GM12874 (cell line): ENCODE measurements around the gene APMAP.

ENCODE experiments used
- CTCF ChIP-seq: IDR thresholded peaks from 2 replicates; pipeline ENCODE4 v1.5.1; 2011; ENCODE audit warnings: low read depth, mild to moderate bottlenecking, control low read depth, low read length, moderate library complexity; ENCODE audit not compliant: insufficient read depth

The APMAP gene

GRCh38 chr20:24981282-24981681, 11.3 kb downstream of the APMAP start:
- no peak for TF ChIP-seq CTCF

GRCh38 chr20:24980291-24981053, 12.1 kb downstream of the APMAP start:
- TF ChIP-seq CTCF: no peak

GRCh38 chr20:24979036-24979960, 13.3 kb downstream of the APMAP start:
- no peak for TF ChIP-seq CTCF

DNA sequence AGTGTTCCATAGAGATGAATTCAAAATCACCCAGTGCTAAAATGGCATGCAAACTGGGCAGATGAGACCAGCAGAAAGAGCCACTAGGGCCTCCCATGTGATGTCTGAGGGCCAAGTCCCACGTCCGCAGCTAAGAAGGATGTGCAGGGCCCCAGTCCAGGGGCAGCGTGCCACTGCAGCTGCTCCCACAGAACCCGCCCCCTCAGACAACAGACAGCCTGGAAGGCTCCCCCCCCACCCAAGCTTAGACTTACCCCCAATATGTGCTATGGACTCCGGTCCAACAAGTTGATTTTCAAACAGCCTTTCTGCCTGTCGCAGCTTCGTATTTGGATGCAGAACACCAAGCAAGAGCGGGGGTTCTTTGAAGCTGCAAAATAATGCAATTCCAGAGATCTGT, 14.0 kb downstream of the APMAP start:
- TF ChIP-seq CTCF: no peak

DNA sequence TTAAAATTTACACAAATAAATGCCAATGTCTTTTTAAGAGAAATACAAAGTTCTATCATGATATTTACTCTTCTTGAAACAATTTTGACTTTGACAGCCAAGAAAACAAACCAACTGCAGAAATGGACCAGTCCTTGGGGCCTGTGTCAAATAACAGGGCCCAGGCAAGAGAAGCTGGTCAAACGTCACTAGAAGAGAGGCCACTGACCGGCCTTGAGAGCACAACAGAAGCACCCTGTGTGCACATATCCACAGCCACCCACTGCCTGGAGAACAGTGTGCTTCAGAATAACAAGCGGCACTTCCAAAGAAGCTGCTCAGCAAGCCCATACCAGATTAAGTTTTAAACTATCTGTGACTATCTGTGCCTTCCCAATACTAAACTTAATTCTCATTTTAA, 14.8 kb downstream of the APMAP start:
- no peak for TF ChIP-seq CTCF

- no peak for TF ChIP-seq CTCF
Observed at GRCh38 chr20:24977336-24977735, 15.2 kb downstream of the APMAP start.

GRCh38 chr20:24972341-24972740, 20.2 kb downstream of the APMAP start:
- TF ChIP-seq CTCF: no peak
